DOHH2 (cell line): Measurements from ENCODE around the gene CPEB4.

ENCODE experiments used
- CTCF ChIP-seq: fragments of 200-600 bp; sonication (generic); IDR thresholded peaks from one replicate; pipeline ENCODE4 v1.5.1; 2014; ENCODE audit warnings: antibody characterized with exemption, mild to moderate bottlenecking, low read depth, low read length; ENCODE audit not compliant: poor library complexity, severe bottlenecking
- EZH2phosphoT487 ChIP-seq: fragments of 200-600 bp; sonication (generic); IDR thresholded peaks from 2 replicates; pipeline ENCODE4 v1.6.1; 2017; ENCODE audit warnings: borderline replicate concordance, mild to moderate bottlenecking, antibody characterized with exemption, low read length, moderate library complexity, mixed read lengths

DNA sequence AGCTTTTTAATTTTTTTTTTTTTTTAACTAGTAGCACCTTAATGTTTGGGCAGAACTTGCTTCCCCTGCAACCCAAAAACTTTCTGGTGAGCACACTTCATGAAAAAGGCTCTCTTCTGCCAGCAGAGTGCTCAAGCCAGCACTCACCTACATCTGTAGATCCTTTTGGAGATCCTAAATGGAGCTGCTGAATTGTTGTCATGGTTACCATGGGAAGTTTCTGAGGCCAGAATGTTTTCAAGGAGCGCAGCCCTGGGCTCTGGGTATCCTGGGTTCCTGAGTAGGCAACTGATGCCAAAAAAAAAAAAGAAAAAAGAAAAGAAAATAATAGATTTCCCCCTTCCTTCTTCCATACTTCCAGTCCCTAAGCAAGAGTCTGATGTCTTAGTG lies 3.1 kb upstream of the CPEB4 start:
- TF ChIP-seq CTCF (no peak), EZH2phosphoT487 (no peak)
